ENCODE measurements around the gene GNS.

DNA sequence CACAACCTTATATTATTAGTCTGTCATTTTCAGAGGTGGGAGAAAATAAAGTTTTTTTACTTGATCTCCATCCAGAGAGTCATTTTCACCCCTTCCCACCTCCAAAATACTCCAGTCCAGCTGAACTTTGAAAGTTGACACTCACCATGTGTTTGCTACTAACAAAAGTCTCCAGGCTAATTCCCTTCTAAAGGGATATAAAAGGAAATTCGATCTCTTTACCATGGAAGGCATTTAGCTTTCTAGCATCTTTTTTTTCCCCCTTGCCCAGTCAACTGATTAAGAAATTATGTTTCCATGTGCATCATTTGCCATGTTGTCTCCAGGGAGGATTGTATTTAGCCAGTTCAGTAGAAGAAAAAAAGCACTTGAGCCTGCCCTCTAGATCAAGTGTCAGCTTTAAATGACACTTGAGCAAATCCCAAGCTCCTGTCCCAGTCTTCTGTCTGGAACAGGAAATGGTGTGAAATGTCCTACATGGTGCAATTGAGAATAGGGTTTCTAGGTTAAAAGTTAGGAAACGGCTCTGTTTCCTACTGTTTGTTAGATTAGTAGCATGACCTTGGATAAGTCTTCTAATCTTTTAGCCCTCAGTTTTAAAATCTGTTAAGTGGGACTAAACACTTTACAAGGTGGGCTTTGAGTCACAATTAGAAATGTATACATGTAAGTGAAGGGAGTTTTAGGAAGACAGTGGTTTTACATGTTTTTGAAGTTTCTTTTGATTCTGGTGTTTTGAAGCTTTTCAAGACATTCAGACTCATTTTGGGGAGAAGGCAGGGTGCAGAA is 67.2 kb downstream of the GNS start:
- TF ChIP-seq CTCF (conservative IDR thresholded peaks at IDR 0.05) (no peak), EZH2 (IDR thresholded peaks at IDR 0.05; ENCODE audit: low read depth) (no peak)

All from PC-9 (cell line).